Endothelial cell of umbilical vein (primary cell): ENCODE measurements around the gene BAX.

Experiments used
- MYC ChIP-seq: IDR thresholded peaks from one replicate; pipeline ENCODE4 v1.6.1; 2011; ENCODE audit warnings: mild to moderate bottlenecking, low read depth, low read length
- POLR2A ChIP-seq: IDR thresholded peaks from 2 replicates; pipeline ENCODE4 v1.6.1; 2012; ENCODE audit warnings: low read depth, mild to moderate bottlenecking, control low read depth, low read length
- TF ChIP-seq, protein P1 (sequence below), 2 donors: IDR thresholded peaks; 1 replicate in 1 of 2; 2 replicates in 1 of 2; pipeline ENCODE4 v1.5.1; 2011; ENCODE audit warnings: low read length in 2 of 2, mild to moderate bottlenecking in 2 of 2, moderate library complexity in 2 of 2, control low read depth in 1 of 2, inconsistent platforms in 1 of 2, low read depth in 1 of 2; ENCODE audit not compliant: insufficient read depth in 1 of 2; ENCODE audit errors: extremely low read depth in 1 of 2

GRCh38 chr19:48982280-48982679, 27.6 kb downstream of the BAX start:
- TF ChIP-seq, protein P1, sequence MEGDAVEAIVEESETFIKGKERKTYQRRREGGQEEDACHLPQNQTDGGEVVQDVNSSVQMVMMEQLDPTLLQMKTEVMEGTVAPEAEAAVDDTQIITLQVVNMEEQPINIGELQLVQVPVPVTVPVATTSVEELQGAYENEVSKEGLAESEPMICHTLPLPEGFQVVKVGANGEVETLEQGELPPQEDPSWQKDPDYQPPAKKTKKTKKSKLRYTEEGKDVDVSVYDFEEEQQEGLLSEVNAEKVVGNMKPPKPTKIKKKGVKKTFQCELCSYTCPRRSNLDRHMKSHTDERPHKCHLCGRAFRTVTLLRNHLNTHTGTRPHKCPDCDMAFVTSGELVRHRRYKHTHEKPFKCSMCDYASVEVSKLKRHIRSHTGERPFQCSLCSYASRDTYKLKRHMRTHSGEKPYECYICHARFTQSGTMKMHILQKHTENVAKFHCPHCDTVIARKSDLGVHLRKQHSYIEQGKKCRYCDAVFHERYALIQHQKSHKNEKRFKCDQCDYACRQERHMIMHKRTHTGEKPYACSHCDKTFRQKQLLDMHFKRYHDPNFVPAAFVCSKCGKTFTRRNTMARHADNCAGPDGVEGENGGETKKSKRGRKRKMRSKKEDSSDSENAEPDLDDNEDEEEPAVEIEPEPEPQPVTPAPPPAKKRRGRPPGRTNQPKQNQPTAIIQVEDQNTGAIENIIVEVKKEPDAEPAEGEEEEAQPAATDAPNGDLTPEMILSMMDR (IDR thresholded peaks at IDR 0.05; ENCODE audit: extremely low read depth in 1 of 2, insufficient read depth in 1 of 2, low read depth in 1 of 2, low read length in 2 of 2), result no peak
- TF ChIP-seq MYC (no peak), POLR2A (no peak)
